Ishikawa (cell line): ENCODE data around the gene CD300LB.

Experiments
- EGR1 ChIP-seq: IDR thresholded peaks from 2 replicates; pipeline ENCODE4 v1.6.1; 2012
- MAX ChIP-seq: IDR thresholded peaks from 2 replicates; pipeline ENCODE4 v1.6.1; 2012
- RAD21 ChIP-seq: IDR thresholded peaks from 2 replicates; pipeline ENCODE4 v1.6.1; 2012; ENCODE audit warnings: low read depth
- REST ChIP-seq: IDR thresholded peaks from 2 replicates; pipeline ENCODE4 v1.6.1; 2012; ENCODE audit warnings: low read depth, mild to moderate bottlenecking
- TAF1 ChIP-seq: IDR thresholded peaks from 2 replicates; pipeline ENCODE4 v1.6.1; 2012; ENCODE audit warnings: low read depth, mild to moderate bottlenecking
- TCF12 ChIP-seq: IDR thresholded peaks from 2 replicates; pipeline ENCODE4 v1.6.1; 2012; ENCODE audit warnings: low read depth
- USF1 ChIP-seq: IDR thresholded peaks from 2 replicates; pipeline ENCODE4 v1.6.1; 2012
- YY1 ChIP-seq: IDR thresholded peaks from 2 replicates; pipeline ENCODE4 v1.6.1; 2012; ENCODE audit warnings: low read depth

GRCh38 chr17:74523308-74523707, 8.0 kb downstream of the CD300LB start:
- TF ChIP-seq REST = no peak
- TF ChIP-seq EGR1 = no peak
- no peak for TF ChIP-seq MAX
- no peak for TF ChIP-seq RAD21
- TF ChIP-seq TCF12 = no peak
- TF ChIP-seq USF1 = no peak
- TF ChIP-seq YY1 = no peak
- no peak for TF ChIP-seq TAF1
